H9 (cell line): ENCODE measurements around the gene TLR10. TPM values are rescaled to one million over a fixed set of nuclear protein-coding genes. Genes with fewer than 3 reads are reported as not detected.

Experiments
- DNase-seq: peaks from one replicate; pipeline ENCODE4 v3.0.0-alpha.2; 2017
- H2AFZ ChIP-seq: one replicate; pipeline ENCODE4 v1.6.1; 2013; ENCODE audit warnings: mild to moderate bottlenecking, low read length, control low read depth, moderate library complexity
- H2AK5ac ChIP-seq: 2 replicates; pipeline ENCODE4 v1.6.1; 2013; ENCODE audit warnings: low read length, control low read depth, mixed read lengths; ENCODE audit not compliant: insufficient read length
- H2BK120ac ChIP-seq: one replicate; pipeline ENCODE4 v1.6.1; 2013; ENCODE audit warnings: low read depth, mild to moderate bottlenecking, low read length, control low read depth, inconsistent platforms; ENCODE audit not compliant: poor library complexity, severe bottlenecking
- H2BK12ac ChIP-seq: 2 replicates; pipeline ENCODE4 v1.6.1; 2013; ENCODE audit warnings: low read length, control low read depth, mixed read lengths, low read depth; ENCODE audit not compliant: insufficient read length
- H2BK15ac ChIP-seq: 2 replicates; pipeline ENCODE4 v1.6.1; 2013; ENCODE audit warnings: low read depth, low read length, control low read depth
- H2BK20ac ChIP-seq: one replicate; pipeline ENCODE4 v1.6.1; 2013; ENCODE audit warnings: low read depth, mild to moderate bottlenecking, low read length, control low read depth, inconsistent platforms; ENCODE audit not compliant: poor library complexity, severe bottlenecking
- H2BK5ac ChIP-seq: 2 replicates; pipeline ENCODE4 v1.6.1; 2013; ENCODE audit warnings: low read length, control low read depth, mixed read lengths; ENCODE audit not compliant: insufficient read length
- H3K14ac ChIP-seq: 2 replicates; pipeline ENCODE4 v1.6.1; 2013; ENCODE audit warnings: low read length, control low read depth; ENCODE audit not compliant: insufficient read depth
- H3K18ac ChIP-seq: 2 replicates; pipeline ENCODE4 v1.6.1; 2013; ENCODE audit warnings: low read depth, mild to moderate bottlenecking, mixed read lengths, low read length, control low read depth; ENCODE audit not compliant: insufficient read length
- H3K23ac ChIP-seq: 2 replicates; pipeline ENCODE4 v1.6.1; 2013; ENCODE audit warnings: low read length, control low read depth, mixed read lengths, low read depth; ENCODE audit not compliant: insufficient read length
- H3K23me2 ChIP-seq: 2 replicates; pipeline ENCODE4 v1.6.1; 2013; ENCODE audit warnings: low read depth, mild to moderate bottlenecking, mixed read lengths, low read length, control low read depth; ENCODE audit not compliant: insufficient read length, poor library complexity, severe bottlenecking
- H3K27ac ChIP-seq: 2 replicates; pipeline ENCODE4 v1.5.1; 2013; ENCODE audit warnings: low read length, control low read depth, mixed read lengths, low read depth; ENCODE audit not compliant: insufficient read length
- H3K27me3 ChIP-seq: 2 replicates; pipeline ENCODE4 v1.6.1; 2013; ENCODE audit warnings: low read length, control low read depth, inconsistent platforms; ENCODE audit not compliant: insufficient read depth
- H3K4ac ChIP-seq: 2 replicates; pipeline ENCODE4 v1.6.1; 2013; ENCODE audit warnings: low read depth, mild to moderate bottlenecking, control low read depth, inconsistent platforms, low read length, moderate library complexity
- H3K4me1 ChIP-seq: 2 replicates; pipeline ENCODE4 v1.6.1; 2013; ENCODE audit warnings: low read length, control low read depth, inconsistent platforms; ENCODE audit not compliant: insufficient read depth
- H3K4me2 ChIP-seq: 2 replicates; pipeline ENCODE4 v1.6.1; 2013; ENCODE audit warnings: low read length, control low read depth, mixed read lengths; ENCODE audit not compliant: insufficient read length, insufficient read depth
- H3K56ac ChIP-seq: 2 replicates; pipeline ENCODE4 v1.6.1; 2013; ENCODE audit warnings: low read depth, mild to moderate bottlenecking, mixed read lengths, low read length, control low read depth; ENCODE audit not compliant: insufficient read length
- H3K79me1 ChIP-seq: 2 replicates; pipeline ENCODE4 v1.6.1; 2013; ENCODE audit warnings: low read depth, mild to moderate bottlenecking, moderate library complexity, low read length, control low read depth, inconsistent platforms; ENCODE audit not compliant: insufficient read depth, poor library complexity, severe bottlenecking
- H3K79me2 ChIP-seq: 2 replicates; pipeline ENCODE4 v1.6.1; 2013; ENCODE audit warnings: low read length, control low read depth, inconsistent platforms; ENCODE audit not compliant: insufficient read depth
- H3K9ac ChIP-seq: 2 replicates; pipeline ENCODE4 v1.6.1; 2013; ENCODE audit warnings: low read length, control low read depth, mixed read lengths; ENCODE audit not compliant: insufficient read length; ENCODE audit errors: extremely low read depth
- H3K9me3 ChIP-seq: one replicate; pipeline ENCODE4 v1.6.1; 2013; ENCODE audit warnings: low read depth, low read length, inconsistent platforms; ENCODE audit not compliant: control insufficient read depth
- H3T11ph ChIP-seq: one replicate; pipeline ENCODE4 v1.6.1; 2013; ENCODE audit warnings: mild to moderate bottlenecking, low read length, control low read depth, inconsistent platforms
- H4K20me1 ChIP-seq: one replicate; pipeline ENCODE4 v1.6.1; 2013; ENCODE audit not compliant: control insufficient read depth, insufficient read length, insufficient read depth
- H4K5ac ChIP-seq: 2 replicates; pipeline ENCODE4 v1.6.1; 2013; ENCODE audit warnings: low read depth, mild to moderate bottlenecking, mixed read lengths, low read length, control low read depth; ENCODE audit not compliant: insufficient read length
- H4K8ac ChIP-seq: replicated peaks from 2 replicates; pipeline ENCODE4 v1.6.1; 2013; ENCODE audit warnings: low read length, control low read depth, mixed read lengths, low read depth; ENCODE audit not compliant: insufficient read length
- H4K91ac ChIP-seq: 2 replicates; pipeline ENCODE4 v1.6.1; 2013; ENCODE audit warnings: low read depth, mild to moderate bottlenecking, moderate library complexity, mixed read lengths, low read length, control low read depth; ENCODE audit not compliant: insufficient read length
- H3K27ac Mint-ChIP-seq, 3 experiments: 2 replicates in 2 of 3; 3 replicates in 1 of 3; pipeline ENCODE4 v1.8.0; 2020 to 2021; ENCODE audit warnings: mixed read lengths in 3 of 3, mild to moderate bottlenecking in 1 of 3, moderate library complexity in 1 of 3
- H3K27me3 Mint-ChIP-seq: 2 replicates; pipeline ENCODE4 v1.8.0; 2021; ENCODE audit warnings: low read depth, mild to moderate bottlenecking, moderate library complexity, mixed read lengths
- H3K36me3 Mint-ChIP-seq, 3 experiments: 2 replicates in 2 of 3; 3 replicates in 1 of 3; pipeline ENCODE4 v1.8.0; 2020 to 2021; ENCODE audit warnings: low read depth in 3 of 3, mixed read lengths in 3 of 3; ENCODE audit not compliant: insufficient read depth in 1 of 3
- H3K4me1 Mint-ChIP-seq, 2 experiments: 2 replicates each; pipeline ENCODE4 v1.8.0; 2020; ENCODE audit warnings: mixed read lengths in 2 of 2
- H3K4me3 Mint-ChIP-seq, 2 experiments: 2 replicates in 1 of 2; 3 replicates in 1 of 2; pipeline ENCODE4 v1.8.0; 2020 to 2021; ENCODE audit warnings: mild to moderate bottlenecking in 2 of 2, mixed read lengths in 2 of 2, moderate library complexity in 1 of 2
- H3K9me3 Mint-ChIP-seq, 2 experiments: 2 replicates in 1 of 2; 3 replicates in 1 of 2; pipeline ENCODE4 v1.8.0; 2020; ENCODE audit warnings: mild to moderate bottlenecking in 2 of 2, mixed read lengths in 2 of 2, moderate library complexity in 1 of 2
- CTCF ChIP-seq: fragments of 200-600 bp; sonication (generic); conservative IDR thresholded peaks from 3 replicates; pipeline ENCODE4 v1.8.0; 2021; ENCODE audit warnings: antibody characterized with exemption, mild to moderate bottlenecking
- WGBS: extraction: QIAGEN DNeasy Blood & Tissue Kit; methylation state at CpG from one replicate; pipeline ENCODE4 v1.1.7; 2013; ENCODE audit warnings: missing lambda C conversion rate, low lambda C conversion rate, mixed read lengths; ENCODE audit not compliant: insufficient read length; ENCODE audit errors: extremely low coverage; 5-methylcytosine and 5-hydroxymethylcytosine counted together
- total RNA-seq: library from RNA; stranded (reverse); gene quantifications from 2 replicates; pipeline ENCODE4 v1.2.1, GENCODE V29; 2021

TLR10 gene
- total RNA-seq, 1 experiment from 2014 or later = not detected

- Mint-ChIP-seq H3K27me3 (no peaks in the 10 kb centered on the region), H3K27ac (no peak overlapping the region), H3K4me3 (no peak overlapping the region), H3K36me3 (no peaks in the 10 kb centered on the region), H3K9me3 (no peaks in the 10 kb centered on the region; a peak in 1 of 5 replicates), H3K4me1 (no peaks in the 10 kb centered on the region)
- Histone ChIP-seq H3K79me2 (no peaks in the 10 kb centered on the region), H3K23ac (no peak overlapping the region), H3K27ac (no peak overlapping the region), H4K20me1 (no peaks in the 10 kb centered on the region), H2BK120ac (no peak overlapping the region), H2AK5ac (no peak overlapping the region), H3K9ac (no peak overlapping the region), H2BK15ac (no peak overlapping the region), H2BK12ac (no peak overlapping the region), H3K56ac (no peak overlapping the region), H3K18ac (no peak overlapping the region), H4K91ac (no peak overlapping the region), H3K9me3 (no peaks in the 10 kb centered on the region), H3K14ac (no peak overlapping the region), H3K4me1 (no peaks in the 10 kb centered on the region), H3T11ph (no peak overlapping the region), H4K8ac (no peak overlapping the region), H2BK5ac (no peak overlapping the region), H3K4me2 (no peak overlapping the region), H3K79me1 (no peaks in the 10 kb centered on the region), H2AFZ (no peak overlapping the region), H3K23me2 (no peaks in the 10 kb centered on the region), H3K4ac (no peak overlapping the region), H2BK20ac (no peak overlapping the region), H3K27me3 (no peaks in the 10 kb centered on the region), H4K5ac (no peak overlapping the region)
- no peak for TF ChIP-seq CTCF
- DNase-seq = no peak
- no CpG with 5 or more reads among the region's 2 CpGs for WGBS
Measured at GRCh38 chr4:38791010-38791409, 8.2 kb upstream of the TLR10 start.
